GM12892 (cell line): ENCODE data around the gene PEX3.

Experiments
- DNase-seq: peaks from one replicate; pipeline ENCODE4 v3.0.0; 2011; ENCODE audit not compliant: insufficient read length
- FAIRE-seq: peaks from 2 replicates; lab custom pipeline; 2011; peaks lifted over from hg19 to GRCh38; lab: Jason Lieb, UNC
- POLR2A ChIP-seq: IDR thresholded peaks from 2 replicates; pipeline ENCODE4 v1.6.1; 2011; ENCODE audit warnings: low read depth, low read length, control low read depth
- POLR2AphosphoS5 ChIP-seq: IDR thresholded peaks from 2 replicates; pipeline ENCODE4 v1.6.1; 2011; ENCODE audit warnings: low read depth, low read length, control low read depth
- TAF1 ChIP-seq: IDR thresholded peaks from 2 replicates; pipeline ENCODE4 v1.6.1; 2011; ENCODE audit warnings: low read depth, mild to moderate bottlenecking, control low read depth, low read length, borderline replicate concordance

The PEX3 gene

DNA sequence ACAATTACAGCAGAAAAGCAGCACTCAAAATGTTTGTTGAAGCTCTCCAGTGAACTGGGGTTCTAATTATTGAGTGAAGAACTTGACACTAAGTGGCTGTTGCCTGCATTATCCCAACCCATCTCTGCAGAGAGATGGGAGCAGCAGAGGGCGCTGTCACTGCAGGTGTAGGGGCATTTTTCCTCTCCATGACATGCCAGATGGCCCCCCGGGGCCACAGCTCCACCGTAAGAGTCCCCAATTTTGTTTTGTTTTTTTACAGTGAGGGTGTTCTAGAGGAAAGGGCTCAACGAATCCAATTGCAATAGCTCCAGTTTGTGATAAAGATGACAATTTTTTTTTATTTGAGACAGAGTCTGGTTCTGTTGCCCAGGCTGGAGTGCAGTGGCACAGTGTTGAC lies 62.8 kb downstream of the PEX3 start:
- DNase-seq: no peak
- no peak for TF ChIP-seq POLR2AphosphoS5
- no peak for TF ChIP-seq TAF1
- no peak for TF ChIP-seq POLR2A
- FAIRE-seq: no peak

DNA sequence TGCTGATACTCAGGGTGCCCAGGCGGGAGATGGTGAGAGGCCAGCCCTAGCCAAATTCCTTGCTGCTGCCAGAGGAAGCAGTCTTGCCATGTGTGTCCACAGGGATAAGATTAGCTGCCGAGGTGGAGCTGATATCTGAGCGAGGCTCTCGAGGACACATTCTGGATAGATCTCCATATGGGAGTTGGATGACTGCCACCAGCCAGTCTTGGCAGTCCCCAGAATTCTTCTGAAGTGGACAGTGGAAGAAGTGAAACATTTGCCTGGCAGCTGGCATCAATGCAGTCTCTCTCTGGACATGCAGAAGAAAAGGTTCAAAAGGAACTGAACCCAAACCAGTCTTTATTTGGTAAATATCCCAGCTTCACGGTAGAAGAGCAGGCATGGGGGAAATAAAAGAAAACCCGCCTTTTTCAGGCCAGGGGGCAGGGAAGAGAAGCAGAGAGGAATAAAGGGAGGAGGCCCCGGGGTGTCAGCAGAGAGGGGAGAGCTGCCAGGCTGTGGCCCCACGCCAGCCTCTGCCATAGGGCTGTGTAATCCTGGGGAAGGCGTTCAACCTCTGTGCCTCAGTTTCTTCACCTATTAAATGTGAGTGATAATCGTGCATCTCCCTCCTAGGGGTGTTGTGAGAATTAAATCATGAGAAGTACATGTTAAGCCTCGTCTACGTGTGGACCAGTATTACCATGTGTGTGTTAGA lies 64.6 kb downstream of the PEX3 start:
- DNase-seq (no peak), FAIRE-seq (no peak)

DNA sequence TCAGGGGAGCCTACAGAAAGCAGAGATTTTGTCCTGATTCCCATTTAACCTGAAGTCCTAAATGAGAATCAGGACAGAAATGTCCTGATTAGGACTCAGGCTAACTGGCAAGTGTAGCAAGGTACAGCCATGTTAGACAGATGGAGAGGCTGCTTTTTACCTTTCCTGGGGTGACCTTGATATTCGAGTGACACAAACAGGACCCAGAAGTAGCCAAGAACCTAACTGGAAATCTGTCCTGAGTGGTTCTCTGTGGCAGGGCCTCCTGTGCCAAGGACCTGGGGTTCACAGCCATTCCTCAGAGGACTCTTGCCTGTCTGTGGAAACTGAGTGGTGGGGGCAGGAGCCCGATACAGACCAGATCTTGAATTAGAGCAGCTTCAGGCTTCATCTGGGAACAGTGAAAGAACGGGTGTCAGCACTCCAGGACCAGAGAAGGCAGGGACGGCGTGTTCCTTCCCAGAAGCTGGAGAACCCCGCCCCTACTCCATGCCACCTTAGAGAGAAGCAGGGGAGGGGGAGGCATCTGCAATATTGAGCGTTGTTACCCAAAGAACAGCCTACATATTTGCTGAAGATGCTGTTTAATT lies 65.3 kb downstream of the PEX3 start:
- FAIRE-seq (no peak), DNase-seq (no peak)
- TF ChIP-seq TAF1 (no peak), POLR2A (no peak), POLR2AphosphoS5 (no peak)

More for the DNA sequence above, 64.6 kb downstream of the PEX3 start:
- no peak for TF ChIP-seq POLR2AphosphoS5
- no peak for TF ChIP-seq POLR2A
- no peak for TF ChIP-seq TAF1

DNA sequence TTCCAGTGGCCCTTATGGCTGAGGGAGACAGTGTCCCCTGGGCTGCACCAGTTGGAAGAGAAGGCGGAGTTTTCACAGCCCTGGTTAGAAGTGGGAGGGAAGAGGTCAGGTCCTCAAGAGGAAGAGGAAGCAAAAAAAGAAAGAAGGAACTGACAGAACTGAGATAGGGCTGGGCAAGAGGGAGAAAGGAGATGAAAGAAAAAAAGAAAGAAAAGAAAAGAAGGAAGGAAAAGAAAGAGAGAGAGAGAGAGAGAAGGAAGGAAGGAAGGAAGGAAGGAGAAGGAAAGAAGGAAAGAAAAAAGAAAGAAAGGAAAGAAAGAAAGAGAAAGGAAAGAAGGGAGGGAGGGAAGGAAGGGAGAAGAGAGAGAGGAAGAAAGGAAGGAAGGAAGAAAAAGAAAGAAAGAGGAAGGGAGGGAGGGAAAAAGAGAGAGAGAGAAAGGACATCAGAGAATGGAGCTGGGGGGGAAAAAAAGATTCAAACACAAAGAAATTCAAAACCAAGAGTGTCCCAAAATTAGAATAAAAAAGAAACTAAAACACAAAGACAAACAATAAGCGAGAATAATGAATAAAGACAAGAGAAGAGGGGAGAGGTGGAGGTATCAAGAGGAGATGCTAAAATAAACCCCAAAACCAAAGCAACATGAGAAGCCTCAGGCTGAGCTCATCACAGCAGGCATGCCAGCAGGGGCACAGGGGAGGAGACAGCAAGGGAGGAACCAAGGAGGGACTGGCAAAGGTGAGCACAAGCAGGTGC lies 66.3 kb downstream of the PEX3 start:
- DNase-seq (no peak), FAIRE-seq (no peak)
- TF ChIP-seq TAF1 (no peak), POLR2A (no peak), POLR2AphosphoS5 (no peak)

DNA sequence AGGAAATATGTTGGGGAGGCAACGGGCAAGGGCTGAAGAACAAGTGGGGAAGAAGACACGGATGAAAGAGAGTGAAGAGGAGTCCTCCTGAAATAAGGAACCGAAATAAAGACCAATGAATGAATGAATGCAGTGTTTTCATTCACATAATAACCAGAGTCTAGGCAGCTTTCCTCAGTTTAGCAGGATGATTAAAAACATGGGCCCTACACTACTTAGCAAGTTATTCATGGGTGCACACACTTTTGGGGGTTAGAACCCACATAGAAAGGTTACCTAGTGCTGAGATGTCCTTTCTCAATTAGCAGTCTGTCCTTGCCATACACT lies 66.8 kb downstream of the PEX3 start:
- TF ChIP-seq TAF1 (no peak), POLR2AphosphoS5 (no peak), POLR2A (no peak)
- FAIRE-seq: no peak
- no peak for DNase-seq

DNA sequence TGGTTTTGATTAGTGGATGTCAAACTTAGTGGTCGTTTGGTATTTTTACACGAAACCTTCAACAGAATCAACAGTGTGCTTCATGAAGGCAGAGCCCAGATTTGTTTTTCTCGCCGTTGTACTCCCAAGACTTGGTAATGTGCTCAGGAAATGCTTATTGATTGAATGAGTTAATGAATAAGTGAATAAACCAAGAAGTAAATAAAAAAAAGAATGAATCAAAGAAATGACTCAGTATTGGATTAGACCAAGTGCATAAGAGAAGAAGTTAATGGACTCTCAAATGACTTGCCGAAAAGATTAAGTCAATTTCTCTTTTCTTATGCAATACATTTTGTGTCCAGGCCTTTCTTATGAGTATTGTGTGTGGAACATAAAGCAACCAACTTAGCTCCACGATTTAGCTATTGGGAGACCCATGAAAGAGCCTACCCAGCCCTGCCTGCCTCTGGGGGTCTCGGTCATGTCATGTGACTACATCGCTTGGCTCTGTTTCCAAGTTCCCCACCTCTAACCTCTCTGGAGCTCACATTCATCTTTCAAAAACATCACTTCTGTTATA lies 71.5 kb downstream of the PEX3 start:
- FAIRE-seq (no peak), DNase-seq (no peak)
- TF ChIP-seq TAF1: no peak
- TF ChIP-seq POLR2AphosphoS5: no peak
- TF ChIP-seq POLR2A: no peak

DNA sequence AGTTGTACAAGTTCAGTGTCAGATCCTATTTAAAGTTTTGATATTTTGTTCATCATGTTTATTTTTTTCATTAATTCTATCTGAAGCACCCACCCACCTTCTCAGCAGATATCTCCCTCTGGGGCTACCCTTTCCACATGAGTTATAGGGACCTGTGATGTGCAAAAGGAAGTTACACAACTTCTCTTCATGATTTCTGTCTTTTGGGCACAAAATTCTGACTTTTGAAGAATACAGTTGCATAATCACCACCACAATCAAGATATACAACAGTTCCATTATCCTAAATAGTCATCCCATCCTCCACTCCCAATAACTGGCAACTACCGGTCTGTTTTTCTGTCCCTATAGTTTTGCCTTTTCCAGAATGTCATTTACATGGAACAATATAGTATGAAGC lies 74.8 kb downstream of the PEX3 start:
- FAIRE-seq (no peak), DNase-seq (no peak)
- no peak for TF ChIP-seq TAF1
- TF ChIP-seq POLR2A: no peak
- no peak for TF ChIP-seq POLR2AphosphoS5

DNA sequence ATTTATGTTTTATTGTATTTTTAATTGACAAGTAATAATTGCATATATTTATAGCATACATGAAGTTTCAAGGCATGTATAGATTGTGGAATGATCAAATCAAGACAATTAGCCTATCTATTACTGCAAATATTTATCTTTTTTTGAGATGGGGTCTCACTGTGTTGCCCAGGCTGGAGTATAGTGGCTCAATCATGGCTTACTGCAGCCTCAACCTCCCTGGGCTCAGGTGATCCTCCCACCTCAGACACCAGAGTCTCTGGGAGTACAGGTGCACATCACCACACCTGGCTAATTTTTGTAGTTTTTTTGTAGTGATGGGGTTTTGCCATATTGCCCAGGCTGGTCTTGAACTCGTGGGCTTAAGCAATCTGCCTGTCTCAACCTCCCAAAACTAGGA lies 77.1 kb downstream of the PEX3 start:
- FAIRE-seq (no peak), DNase-seq (no peak)
- TF ChIP-seq POLR2A: no peak
- TF ChIP-seq POLR2AphosphoS5: no peak
- TF ChIP-seq TAF1: no peak

DNA sequence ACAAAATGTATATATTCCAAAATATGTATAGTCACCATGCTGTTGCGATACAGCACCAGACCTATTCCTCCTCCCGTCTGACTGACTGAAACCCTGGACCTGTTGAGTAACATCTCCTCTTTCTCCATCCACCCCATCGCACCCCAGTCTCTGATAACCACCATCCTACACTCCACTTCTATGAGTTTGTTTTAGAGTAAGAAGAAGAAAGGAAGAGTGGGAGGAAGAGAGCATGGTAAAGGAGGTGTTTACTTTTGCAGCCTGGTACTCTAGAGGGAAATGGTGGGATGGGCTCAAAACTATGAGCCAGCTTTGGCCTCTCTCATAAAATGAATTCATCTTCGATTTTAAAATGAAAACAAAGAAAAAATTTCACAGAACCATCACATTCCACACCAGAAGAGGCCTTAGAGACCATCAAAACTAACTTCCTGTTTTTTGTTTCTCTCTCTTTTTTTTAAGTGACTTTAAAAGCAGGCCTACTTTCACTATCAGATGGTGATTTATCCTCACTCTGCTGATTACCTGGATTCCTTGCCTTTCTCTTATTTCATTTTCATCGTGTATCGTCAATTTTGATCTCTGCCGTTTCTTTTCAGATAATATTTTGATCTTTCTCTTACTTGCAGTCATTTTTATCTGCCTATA lies 77.7 kb downstream of the PEX3 start:
- no peak for TF ChIP-seq TAF1
- TF ChIP-seq POLR2AphosphoS5: no peak
- TF ChIP-seq POLR2A: no peak
- DNase-seq (no peak), FAIRE-seq (peak; percentile 73)

DNA sequence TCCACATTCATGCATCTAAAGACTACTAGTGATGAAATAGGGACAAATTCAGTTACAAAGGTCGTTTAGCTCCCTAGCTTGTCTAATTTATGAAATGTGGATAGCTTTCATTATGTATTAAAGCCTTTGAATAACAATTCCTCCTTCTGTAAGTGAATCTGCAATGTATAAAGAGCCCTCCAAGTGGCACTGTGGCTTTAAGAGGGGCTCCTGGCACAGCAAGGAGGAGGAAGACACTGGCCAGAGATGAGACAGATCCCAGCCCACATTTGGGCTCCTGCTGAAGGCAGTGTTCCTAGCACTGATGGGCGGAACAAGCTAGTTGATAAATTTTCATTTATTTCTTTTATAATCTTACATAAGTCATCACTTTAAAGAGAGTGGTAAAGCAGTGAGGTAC lies 78.5 kb downstream of the PEX3 start:
- FAIRE-seq (no peak), DNase-seq (no peak)

DNA sequence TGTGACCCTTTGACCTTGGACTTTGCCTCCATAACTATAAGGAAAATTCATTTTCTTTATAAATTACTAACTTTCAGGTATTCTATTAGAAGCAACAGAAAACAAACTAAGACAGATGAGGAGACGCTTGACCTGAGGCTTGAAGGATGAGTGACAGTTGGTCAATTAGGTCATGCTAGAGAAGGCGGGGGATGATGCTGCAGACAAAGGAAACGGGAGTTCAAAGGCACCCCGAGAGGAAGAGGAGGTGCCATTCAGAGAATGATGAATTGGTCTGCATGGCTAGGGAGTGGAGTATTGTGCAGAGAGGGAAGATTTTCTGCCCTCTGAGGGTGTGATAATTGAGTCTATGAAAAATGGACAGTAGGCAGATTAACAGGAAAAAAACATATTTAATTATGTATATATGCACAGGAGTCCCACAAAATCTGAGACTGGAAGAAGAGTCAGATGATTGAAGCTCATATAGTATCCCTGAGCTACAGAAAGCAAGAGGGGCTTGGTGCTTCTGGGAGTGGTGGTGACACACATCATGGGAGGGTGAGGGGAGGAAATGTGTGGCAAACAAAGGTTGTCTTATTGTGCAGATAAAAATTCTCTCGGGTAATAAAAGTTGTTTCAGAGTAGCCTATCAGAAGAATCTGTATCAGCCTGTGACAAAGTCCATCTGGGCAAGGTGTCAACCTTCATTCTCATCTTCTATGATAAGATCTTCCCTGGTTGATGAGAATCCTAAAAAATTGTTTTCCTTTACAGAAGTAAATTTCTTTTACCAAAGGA lies 81.3 kb downstream of the PEX3 start:
- FAIRE-seq (no peak), DNase-seq (no peak)
- TF ChIP-seq POLR2A: no peak
- no peak for TF ChIP-seq TAF1
- no peak for TF ChIP-seq POLR2AphosphoS5

More for the DNA sequence above, 78.5 kb downstream of the PEX3 start:
- TF ChIP-seq POLR2AphosphoS5 (no peak), POLR2A (no peak), TAF1 (no peak)

DNA sequence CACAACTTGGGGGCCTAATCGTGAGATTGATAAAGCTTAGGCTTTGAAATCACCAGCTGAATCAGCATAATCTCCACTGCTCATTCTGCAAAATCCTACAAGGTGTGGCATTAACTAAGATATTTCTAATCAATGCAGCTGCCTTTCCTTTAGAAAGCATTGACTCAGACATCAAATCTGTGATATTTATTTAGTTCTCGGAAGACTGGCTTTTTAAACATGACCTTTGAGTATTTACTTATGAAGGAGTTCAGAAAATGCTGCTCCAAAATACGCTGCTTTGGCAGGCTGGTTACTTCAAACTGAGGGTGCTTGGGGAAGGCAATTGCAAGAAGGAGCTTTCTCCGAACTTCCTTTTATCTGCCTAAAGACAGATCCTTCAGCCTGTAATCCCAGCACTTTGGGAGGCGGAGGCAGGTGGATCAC lies 84.6 kb downstream of the PEX3 start:
- TF ChIP-seq POLR2A: no peak
- no peak for TF ChIP-seq POLR2AphosphoS5
- no peak for TF ChIP-seq TAF1
- DNase-seq (no peak), FAIRE-seq (no peak)
